ENCODE results near the gene TPT1.
"Not testable (repeated sequence)": the region's sequence is repeated elsewhere in the genome, so short reads cannot be mapped to it uniquely, and the experiment has no call there.

The TPT1 gene

GRCh38 chr13:45341034-45341798 lies at the start of gene TPT1 (continued):
- no peak for TF ChIP-seq CTCF (tag by site-specific recombination; IDR thresholded peaks at IDR 0.05)
- no peak for TF ChIP-seq ZNF391 (tag by site-specific recombination; IDR thresholded peaks at IDR 0.05; ENCODE audit: borderline replicate concordance, low read depth)
- no peak for TF ChIP-seq ZBTB44 (tag by site-specific recombination; IDR thresholded peaks at IDR 0.05)
- no peak for TF ChIP-seq ZBTB17 (tag by site-specific recombination; IDR thresholded peaks at IDR 0.05)
- TF ChIP-seq KLF8 (tag by site-specific recombination; IDR thresholded peaks at IDR 0.05): peak; percentile 65; the same call in 1 of the 2 replicates
- TF ChIP-seq ZNF623 (tag by site-specific recombination; IDR thresholded peaks at IDR 0.05): no peak
- no peak for TF ChIP-seq ZNF366 (tag by site-specific recombination; conservative IDR thresholded peaks at IDR 0.05)
- TF ChIP-seq ZNF169 (tag by site-specific recombination; IDR thresholded peaks at IDR 0.05): no peak
- no peak for TF ChIP-seq ZNF548 (tag by site-specific recombination; IDR thresholded peaks at IDR 0.05)
- TF ChIP-seq PATZ1 (tag by site-specific recombination; IDR thresholded peaks at IDR 0.05): peak; percentile 97
- no peak for TF ChIP-seq ZBTB6 (tag by site-specific recombination; IDR thresholded peaks at IDR 0.05)
- no peak for TF ChIP-seq ZBTB7A (tag by site-specific recombination; IDR thresholded peaks at IDR 0.05; ENCODE audit: low read depth)
- no peak for TF ChIP-seq SCRT1 (tag by site-specific recombination; IDR thresholded peaks at IDR 0.05; ENCODE audit: borderline replicate concordance)
- TF ChIP-seq ZBTB11 (tag by site-specific recombination; conservative IDR thresholded peaks at IDR 0.05; ENCODE audit: low read depth): no peak; the same call in 1 of the 2 replicates
- peak; percentile 10; the same call in 1 of the 2 replicates for TF ChIP-seq ZNF660 (tag by site-specific recombination; IDR thresholded peaks at IDR 0.05)
- TF ChIP-seq ZNF610 (tag by site-specific recombination; IDR thresholded peaks at IDR 0.05; ENCODE audit: borderline replicate concordance): peak; percentile 100
- TF ChIP-seq ZNF580 (tag by site-specific recombination; IDR thresholded peaks at IDR 0.05): no peak; the same call in 1 of the 2 replicates
- no peak for TF ChIP-seq ZNF449 (tag by site-specific recombination; IDR thresholded peaks at IDR 0.05)
- no peak for TF ChIP-seq ZNF248 (tag by site-specific recombination; IDR thresholded peaks at IDR 0.05)
- no peak for TF ChIP-seq ZNF510 (tag by site-specific recombination; IDR thresholded peaks at IDR 0.05; ENCODE audit: insufficient replicate concordance)
- TF ChIP-seq GFI1B (tag by site-specific recombination; IDR thresholded peaks at IDR 0.05): no peak
- TF ChIP-seq ZNF37A (tag by site-specific recombination; IDR thresholded peaks at IDR 0.05): no peak
- no peak for TF ChIP-seq ZNF19 (tag by site-specific recombination; IDR thresholded peaks at IDR 0.05; ENCODE audit: low read depth)

- H3K36me3 ChIP-seq (ENCODE audit: control insufficient read depth in 2 of 2, insufficient read depth in 1 of 2, low read length in 2 of 2); H3K27ac ChIP-seq (ENCODE audit: extremely low read depth, low read depth, low read length); H3K4me1 ChIP-seq (ENCODE audit: control insufficient read depth, insufficient read depth, low read length); H3K9me3 ChIP-seq (ENCODE audit: control insufficient read depth, insufficient read depth, low read depth, low read length); POLR2A ChIA-PET; H3K4me3 ChIP-seq (ENCODE audit: low read depth, low read length): not testable (repeated sequence)
- CTCF ChIA-PET: interaction anchor here (0.8 kb wide), 1 partner anchor 343 kb away, joined by 3 read pairs; no protein-coding TSS in a partner anchor
Measured at GRCh38 chr13:45390348-45390747, 49.4 kb upstream of the TPT1 start.
